ENCODE results near the gene ASB2.

GRCh38 chr14:93941293-93941910, 35.0 kb downstream of the ASB2 start:
- TF ChIP-seq CTCF (IDR thresholded peaks at IDR 0.05) (no peak), YY1 (IDR thresholded peaks at IDR 0.05; ENCODE audit: low read depth) (no peak), CHD2 (IDR thresholded peaks at IDR 0.05; ENCODE audit: low read length, partially characterized antibody) (no peak), TEAD4 (IDR thresholded peaks at IDR 0.05; ENCODE audit: borderline replicate concordance, insufficient read depth) (no peak)
- TF ChIP-seq, protein P1, sequence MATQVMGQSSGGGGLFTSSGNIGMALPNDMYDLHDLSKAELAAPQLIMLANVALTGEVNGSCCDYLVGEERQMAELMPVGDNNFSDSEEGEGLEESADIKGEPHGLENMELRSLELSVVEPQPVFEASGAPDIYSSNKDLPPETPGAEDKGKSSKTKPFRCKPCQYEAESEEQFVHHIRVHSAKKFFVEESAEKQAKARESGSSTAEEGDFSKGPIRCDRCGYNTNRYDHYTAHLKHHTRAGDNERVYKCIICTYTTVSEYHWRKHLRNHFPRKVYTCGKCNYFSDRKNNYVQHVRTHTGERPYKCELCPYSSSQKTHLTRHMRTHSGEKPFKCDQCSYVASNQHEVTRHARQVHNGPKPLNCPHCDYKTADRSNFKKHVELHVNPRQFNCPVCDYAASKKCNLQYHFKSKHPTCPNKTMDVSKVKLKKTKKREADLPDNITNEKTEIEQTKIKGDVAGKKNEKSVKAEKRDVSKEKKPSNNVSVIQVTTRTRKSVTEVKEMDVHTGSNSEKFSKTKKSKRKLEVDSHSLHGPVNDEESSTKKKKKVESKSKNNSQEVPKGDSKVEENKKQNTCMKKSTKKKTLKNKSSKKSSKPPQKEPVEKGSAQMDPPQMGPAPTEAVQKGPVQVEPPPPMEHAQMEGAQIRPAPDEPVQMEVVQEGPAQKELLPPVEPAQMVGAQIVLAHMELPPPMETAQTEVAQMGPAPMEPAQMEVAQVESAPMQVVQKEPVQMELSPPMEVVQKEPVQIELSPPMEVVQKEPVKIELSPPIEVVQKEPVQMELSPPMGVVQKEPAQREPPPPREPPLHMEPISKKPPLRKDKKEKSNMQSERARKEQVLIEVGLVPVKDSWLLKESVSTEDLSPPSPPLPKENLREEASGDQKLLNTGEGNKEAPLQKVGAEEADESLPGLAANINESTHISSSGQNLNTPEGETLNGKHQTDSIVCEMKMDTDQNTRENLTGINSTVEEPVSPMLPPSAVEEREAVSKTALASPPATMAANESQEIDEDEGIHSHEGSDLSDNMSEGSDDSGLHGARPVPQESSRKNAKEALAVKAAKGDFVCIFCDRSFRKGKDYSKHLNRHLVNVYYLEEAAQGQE (IDR thresholded peaks at IDR 0.05; ENCODE audit: low read depth, low read length), result no peak

Measured in SK-N-SH (cell line).